GM13976 (cell line): ENCODE results near the gene FAM161A.
"Not testable (repeated sequence)": the region's sequence is repeated elsewhere in the genome, so short reads cannot be mapped to it uniquely, and the experiment has no call there.

Experiments used
- DNase-seq: peaks from one replicate; pipeline ENCODE4 v3.0.0; 2012; ENCODE audit warnings: low spot score
- in situ Hi-C: fragments of 300-500 bp; cut with MboI; formaldehyde crosslinking; loops from one replicate; pipeline ENCODE4 v1.12.0; 2022; ENCODE audit warnings: low sequenced_read_pairs, mixed read lengths, inconsistent platforms; ENCODE audit not compliant: unreplicated experiment
- TF ChIP-seq, protein P1 (sequence below): IDR thresholded peaks from 2 replicates; pipeline ENCODE4 v1.5.1; 2012; ENCODE audit warnings: borderline replicate concordance, mild to moderate bottlenecking; ENCODE audit not compliant: insufficient read depth; ENCODE audit errors: extremely low read depth, missing control alignments, control extremely low read depth

The FAM161A gene

DNA sequence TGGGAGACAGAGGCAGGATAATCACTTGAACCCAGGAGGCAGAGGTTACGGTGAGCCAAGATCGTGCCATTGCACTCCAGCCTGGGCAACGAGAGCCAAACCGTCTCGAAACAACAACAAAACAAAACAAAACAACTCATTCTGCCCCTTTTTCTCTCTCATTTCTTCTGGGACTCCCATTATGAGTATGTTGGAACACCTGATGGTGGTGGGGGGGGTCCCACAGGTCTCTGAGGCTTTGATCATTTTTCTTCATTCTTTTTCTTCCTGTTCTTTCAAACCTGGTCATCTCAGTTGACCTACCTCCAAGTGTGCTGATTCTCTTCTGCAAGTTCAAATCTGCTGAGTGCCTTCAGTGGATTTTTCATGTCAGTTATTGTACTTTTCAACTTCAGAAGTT is 8.2 kb upstream of the FAM161A start:
- in situ Hi-C loops = no loop called here
- DNase-seq = no peak
- TF ChIP-seq, protein P1, sequence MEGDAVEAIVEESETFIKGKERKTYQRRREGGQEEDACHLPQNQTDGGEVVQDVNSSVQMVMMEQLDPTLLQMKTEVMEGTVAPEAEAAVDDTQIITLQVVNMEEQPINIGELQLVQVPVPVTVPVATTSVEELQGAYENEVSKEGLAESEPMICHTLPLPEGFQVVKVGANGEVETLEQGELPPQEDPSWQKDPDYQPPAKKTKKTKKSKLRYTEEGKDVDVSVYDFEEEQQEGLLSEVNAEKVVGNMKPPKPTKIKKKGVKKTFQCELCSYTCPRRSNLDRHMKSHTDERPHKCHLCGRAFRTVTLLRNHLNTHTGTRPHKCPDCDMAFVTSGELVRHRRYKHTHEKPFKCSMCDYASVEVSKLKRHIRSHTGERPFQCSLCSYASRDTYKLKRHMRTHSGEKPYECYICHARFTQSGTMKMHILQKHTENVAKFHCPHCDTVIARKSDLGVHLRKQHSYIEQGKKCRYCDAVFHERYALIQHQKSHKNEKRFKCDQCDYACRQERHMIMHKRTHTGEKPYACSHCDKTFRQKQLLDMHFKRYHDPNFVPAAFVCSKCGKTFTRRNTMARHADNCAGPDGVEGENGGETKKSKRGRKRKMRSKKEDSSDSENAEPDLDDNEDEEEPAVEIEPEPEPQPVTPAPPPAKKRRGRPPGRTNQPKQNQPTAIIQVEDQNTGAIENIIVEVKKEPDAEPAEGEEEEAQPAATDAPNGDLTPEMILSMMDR = no peak

DNA sequence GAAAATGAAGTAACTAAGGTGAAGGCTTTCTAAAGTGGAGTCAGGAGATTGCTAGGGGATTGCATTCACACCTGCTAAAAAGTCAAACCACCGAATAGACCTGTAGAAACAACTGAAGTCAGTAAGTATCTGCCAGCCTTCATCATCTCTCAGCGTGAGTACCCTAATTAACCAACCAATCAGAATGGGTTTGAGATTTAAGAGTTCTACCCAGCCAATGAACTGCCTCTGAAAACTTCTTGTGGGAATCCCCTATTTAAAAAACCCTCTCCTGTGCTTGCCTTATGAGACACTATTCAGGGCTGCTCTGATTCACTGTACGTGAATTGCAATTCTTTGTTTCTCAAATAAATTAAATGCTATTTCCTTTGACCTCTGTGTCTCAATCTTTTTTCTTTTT is 3.4 kb upstream of the FAM161A start:
- no peak for DNase-seq
- in situ Hi-C loops = no loop called here
- TF ChIP-seq, protein P1 = no peak

DNA sequence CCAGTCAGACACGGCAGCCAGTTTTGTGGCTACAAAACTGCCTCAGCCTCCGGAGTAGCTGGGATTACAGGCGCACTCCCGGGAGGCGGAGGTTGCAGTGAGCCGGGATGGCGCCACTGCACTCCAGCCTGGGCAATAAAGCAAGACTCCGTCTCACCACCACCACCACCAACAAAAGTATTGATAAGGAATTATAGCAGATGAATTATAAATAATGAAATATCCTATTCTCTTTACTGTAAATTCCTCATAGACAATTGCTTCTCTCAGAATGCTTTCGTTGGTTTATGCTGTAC is 1.4 kb upstream of the FAM161A start:
- in situ Hi-C loops = no loop called here
- TF ChIP-seq, protein P1 = no peak
- no peak for DNase-seq

DNA sequence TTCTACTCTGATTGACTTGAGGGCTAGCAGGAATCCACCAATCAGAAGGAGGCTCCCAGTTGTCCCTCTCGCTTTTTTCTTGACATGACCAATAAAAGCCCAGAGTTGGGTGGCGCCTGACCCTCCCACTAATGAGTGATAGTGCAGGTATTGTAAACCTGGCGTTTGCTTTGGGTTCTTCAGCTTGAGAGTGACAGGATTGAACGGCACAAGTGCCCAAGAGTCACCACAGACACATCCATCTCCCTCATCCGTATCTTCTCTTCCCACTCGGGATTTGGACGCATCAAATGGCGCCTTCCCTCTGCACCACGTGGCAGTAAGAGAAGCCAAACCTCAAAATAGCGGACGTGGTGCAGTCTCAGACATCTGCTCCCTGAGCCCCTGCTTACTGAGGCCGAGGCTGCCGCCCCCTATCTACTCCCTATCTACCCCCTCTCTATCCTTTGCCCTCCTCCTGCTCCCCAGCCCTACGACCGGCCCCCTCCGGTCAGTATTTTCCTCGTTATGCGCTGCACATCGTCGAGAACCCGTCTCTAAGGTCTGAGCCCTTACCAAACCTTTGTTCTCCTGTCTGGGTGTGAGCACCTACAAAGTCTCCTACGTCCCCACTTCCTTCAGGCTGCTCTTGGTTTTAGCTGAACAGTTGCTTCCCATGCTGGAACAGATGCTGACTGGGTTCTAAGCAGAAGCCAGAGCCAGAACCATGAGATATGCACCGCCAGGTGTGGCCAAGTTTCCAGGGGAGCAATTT is 881 bp upstream of the FAM161A start:
- in situ Hi-C loops = no loop called here
- TF ChIP-seq, protein P1 = no peak
- DNase-seq = peak; percentile 95

DNA sequence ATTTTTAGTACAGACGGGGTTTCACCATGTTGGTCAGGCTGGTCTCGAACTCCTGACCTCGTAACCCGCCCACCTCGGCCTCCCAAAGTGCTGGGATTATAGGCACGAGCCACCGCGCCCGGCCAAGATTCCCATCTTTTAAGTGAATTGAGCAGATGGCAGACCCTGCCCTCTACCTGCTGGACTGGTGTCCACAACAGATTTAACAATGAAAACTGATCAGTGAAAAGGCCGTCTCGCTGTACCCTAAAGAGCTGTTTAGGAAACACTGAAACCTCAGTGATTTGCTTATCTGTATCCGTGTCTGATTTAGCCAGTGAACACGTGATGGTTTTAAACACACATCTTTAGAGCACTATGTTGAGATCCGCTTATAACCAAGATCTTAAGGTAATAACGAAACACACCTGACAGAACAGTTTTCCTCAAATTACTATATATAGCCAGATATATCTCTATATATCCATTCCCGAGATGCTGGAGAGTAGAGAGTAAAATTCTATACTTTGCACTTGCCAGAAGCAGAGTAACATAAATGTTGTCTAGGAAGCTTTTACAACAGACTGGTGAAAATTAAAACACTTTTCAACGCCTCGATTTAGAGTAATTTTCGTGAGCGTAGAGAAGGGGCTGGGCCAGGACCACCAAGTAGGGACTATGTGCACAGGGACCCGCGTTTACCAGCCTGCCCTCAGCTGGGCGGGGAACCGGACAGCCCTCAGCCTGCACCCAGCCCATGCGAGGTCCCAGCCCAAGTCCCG is 594 bp downstream of the FAM161A start:
- TF ChIP-seq, protein P1 = no peak
- DNase-seq = peak; percentile 78
- in situ Hi-C loops = no loop called here

DNA sequence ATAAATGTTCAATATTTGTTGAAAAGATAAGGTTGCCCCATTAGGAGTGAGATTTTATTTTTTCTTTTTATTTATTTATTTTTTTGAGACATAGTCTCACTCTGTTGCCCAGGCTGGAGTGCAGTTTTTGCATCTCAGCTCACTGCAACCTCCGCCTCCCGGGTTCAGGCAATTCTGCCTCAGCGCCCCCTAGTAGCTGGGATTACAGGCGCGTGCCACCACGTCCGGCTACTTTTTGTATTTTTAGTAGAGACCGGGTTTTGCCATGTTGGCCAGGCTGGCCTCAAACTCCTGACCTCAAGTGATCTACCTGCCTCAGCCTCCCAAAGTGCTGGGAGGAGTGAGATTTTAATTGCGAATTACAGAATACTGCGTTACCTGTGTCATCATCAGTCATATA is 2.6 kb downstream of the FAM161A start:
- in situ Hi-C loops, DNase-seq: not testable (repeated sequence)

DNA sequence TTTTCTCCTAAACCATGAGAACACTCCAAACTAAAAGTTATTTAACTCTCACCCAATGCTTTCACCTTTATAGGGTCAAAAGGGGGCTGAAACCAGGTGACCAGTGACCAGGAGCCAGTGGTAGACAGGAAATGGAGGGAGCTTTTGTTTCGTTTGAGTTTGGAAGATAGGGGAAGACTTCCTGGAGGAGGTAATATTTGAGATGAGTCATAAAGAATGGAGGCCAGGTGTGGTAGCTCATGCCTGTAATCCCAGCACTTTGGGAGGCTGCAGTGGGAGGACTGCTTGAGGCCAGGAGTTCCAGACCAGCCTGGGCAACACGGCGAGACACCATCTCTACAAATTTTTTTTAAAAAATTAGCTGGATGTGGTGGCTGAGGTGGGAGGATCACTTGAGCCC is 8.5 kb downstream of the FAM161A start:
- TF ChIP-seq, protein P1 = no peak
- no peak for DNase-seq
- in situ Hi-C loops = no loop called here
